ENCODE data around the gene C7orf57.
A peak's percentile ranks its signal among the peaks of the same experiment; 100 is the strongest.

The C7orf57 gene

DNA sequence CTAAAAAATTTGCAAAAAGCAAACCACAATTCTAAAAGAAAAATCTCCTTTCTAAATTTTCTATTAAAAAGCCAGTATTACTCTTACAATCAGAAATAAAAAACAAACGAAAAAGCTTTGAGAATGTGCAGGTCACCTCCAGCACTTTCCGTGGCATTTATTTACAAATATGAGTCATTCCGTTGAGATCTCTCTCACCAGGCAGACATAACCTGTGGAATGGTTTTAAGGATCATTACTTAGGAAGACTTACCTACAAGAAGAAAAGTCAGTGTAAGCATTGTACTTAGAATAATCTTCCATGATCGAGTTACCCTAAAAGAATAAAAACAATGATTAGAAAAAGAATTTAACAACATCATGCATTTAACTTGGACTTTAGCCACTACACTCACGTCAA, 9.7 kb upstream of the C7orf57 start:
- Histone ChIP-seq H3K36me3 (ENCODE audit: insufficient read depth, low read length) (no peaks in the 10 kb centered on the region), H3K9me3 (ENCODE audit: low read depth, low read length) (no peaks in the 10 kb centered on the region), H3K9ac (ENCODE audit: insufficient read length) (no peak overlapping the region), H3K27ac (no peak overlapping the region), H3K4me3 (no peak overlapping the region)
- no peak for DNase-seq (ENCODE audit: low read depth, low spot score)
- no peak for TF ChIP-seq FOXP2 (optimal IDR thresholded peaks at IDR 0.05; ENCODE audit: control extremely low read depth, extremely low read length, insufficient read depth)
- no peak for TF ChIP-seq EZH2 (IDR thresholded peaks at IDR 0.05)
- TF ChIP-seq POLR2AphosphoS5 (IDR thresholded peaks at IDR 0.05; ENCODE audit: borderline replicate concordance, low read depth, low read length), result no peak

DNA sequence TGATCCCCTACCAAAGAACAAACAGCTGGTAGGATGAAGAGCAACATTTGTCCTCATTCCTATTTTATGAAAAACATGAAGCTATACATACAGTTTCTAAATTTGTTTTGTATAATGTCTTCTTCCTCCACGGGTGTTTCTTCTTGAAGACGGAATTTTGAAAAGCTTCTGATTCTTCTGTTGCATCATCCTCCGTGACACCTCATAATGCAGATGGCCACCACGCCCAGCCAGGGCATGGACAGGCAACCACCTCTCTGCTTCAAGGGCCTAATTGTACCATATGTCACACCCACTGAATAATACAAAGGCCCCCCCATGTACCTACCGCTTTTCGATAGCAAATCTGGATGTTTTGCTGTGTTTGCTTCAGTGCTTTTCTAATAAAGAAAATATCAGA, 6.4 kb upstream of the C7orf57 start, which contains the start of gene SUN3:
Gene SUN3, minus strand, starts transcription at position 170 of the 400 bp plus-strand sequence. Its CDS starts 169 bp downstream, at position 1.
- no peak within 1 kb of the TSS for H3K4me3 ChIP-seq
- no peak within 1 kb of the TSS for H3K9ac ChIP-seq (ENCODE audit: insufficient read length)
- no peaks in the 10 kb centered on the region for H3K36me3 ChIP-seq (ENCODE audit: insufficient read depth, low read length)
- no peak within 1 kb of the TSS for H3K27ac ChIP-seq
- DNase-seq (ENCODE audit: low read depth, low spot score), result no peak
- no peak for TF ChIP-seq POLR2AphosphoS5 (IDR thresholded peaks at IDR 0.05; ENCODE audit: borderline replicate concordance, low read depth, low read length)
- TF ChIP-seq EZH2 (IDR thresholded peaks at IDR 0.05), result no peak
- no peak for TF ChIP-seq FOXP2 (optimal IDR thresholded peaks at IDR 0.05; ENCODE audit: control extremely low read depth, extremely low read length, insufficient read depth)
- no peaks in the 10 kb centered on the region for H3K9me3 ChIP-seq (ENCODE audit: low read depth, low read length)

DNA sequence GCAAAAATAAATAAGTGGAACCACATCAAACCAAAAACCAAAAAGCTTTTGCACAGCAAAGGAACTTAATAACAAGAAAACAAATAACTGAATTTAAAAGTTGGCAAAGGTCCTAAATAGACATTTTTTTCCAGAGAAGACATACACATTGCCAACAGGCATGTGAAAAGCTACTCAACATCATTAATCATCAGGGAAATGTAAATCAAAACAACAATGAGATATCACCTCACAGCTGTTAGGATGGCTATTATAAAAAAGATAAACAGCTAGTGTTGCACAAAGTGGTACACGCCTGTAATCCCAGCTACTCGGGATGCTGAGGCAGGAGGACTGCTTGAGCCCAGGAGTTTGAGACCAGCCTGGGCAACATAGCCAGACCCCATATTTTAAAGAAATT, 4.2 kb upstream of the C7orf57 start:
- no peaks in the 10 kb centered on the region for H3K9me3 ChIP-seq (ENCODE audit: low read depth, low read length)
- no peaks in the 10 kb centered on the region for H3K36me3 ChIP-seq (ENCODE audit: insufficient read depth, low read length)
- no peak overlapping the region for H3K4me3 ChIP-seq
- H3K27ac ChIP-seq, result no peak overlapping the region
- TF ChIP-seq EZH2 (IDR thresholded peaks at IDR 0.05) (no peak), POLR2AphosphoS5 (IDR thresholded peaks at IDR 0.05; ENCODE audit: borderline replicate concordance, low read depth, low read length) (no peak), FOXP2 (optimal IDR thresholded peaks at IDR 0.05; ENCODE audit: control extremely low read depth, extremely low read length, insufficient read depth) (no peak)
- no peak for DNase-seq (ENCODE audit: low read depth, low spot score)
- no peak overlapping the region for H3K9ac ChIP-seq (ENCODE audit: insufficient read length)

DNA sequence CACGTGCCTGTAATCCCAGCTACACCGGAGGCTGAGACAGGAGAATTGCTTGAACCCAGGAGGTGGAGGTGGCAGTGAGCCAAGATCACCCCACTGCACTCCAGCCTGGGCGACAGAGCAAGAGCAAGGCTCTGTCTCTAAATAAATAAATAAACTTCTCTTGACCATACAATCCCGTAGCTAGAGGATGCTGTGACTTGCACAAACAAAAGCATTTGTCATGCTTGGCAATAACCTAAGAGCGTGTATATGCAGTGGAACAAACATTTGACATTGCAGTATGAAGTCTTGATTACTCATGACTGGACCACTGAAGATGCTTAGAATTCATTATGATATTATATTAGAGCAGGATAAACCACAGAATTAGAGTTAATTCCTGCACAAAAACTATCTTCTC, 1.4 kb upstream of the C7orf57 start:
- Histone ChIP-seq H3K36me3 (ENCODE audit: insufficient read depth, low read length) (no peaks in the 10 kb centered on the region), H3K9ac (ENCODE audit: insufficient read length) (no peak overlapping the region), H3K4me3 (no peak overlapping the region), H3K9me3 (ENCODE audit: low read depth, low read length) (no peaks in the 10 kb centered on the region), H3K27ac (no peak overlapping the region)
- TF ChIP-seq POLR2AphosphoS5 (IDR thresholded peaks at IDR 0.05; ENCODE audit: borderline replicate concordance, low read depth, low read length) (no peak), EZH2 (IDR thresholded peaks at IDR 0.05) (no peak), FOXP2 (optimal IDR thresholded peaks at IDR 0.05; ENCODE audit: control extremely low read depth, extremely low read length, insufficient read depth) (no peak)
- DNase-seq (ENCODE audit: low read depth, low spot score), result no peak

DNA sequence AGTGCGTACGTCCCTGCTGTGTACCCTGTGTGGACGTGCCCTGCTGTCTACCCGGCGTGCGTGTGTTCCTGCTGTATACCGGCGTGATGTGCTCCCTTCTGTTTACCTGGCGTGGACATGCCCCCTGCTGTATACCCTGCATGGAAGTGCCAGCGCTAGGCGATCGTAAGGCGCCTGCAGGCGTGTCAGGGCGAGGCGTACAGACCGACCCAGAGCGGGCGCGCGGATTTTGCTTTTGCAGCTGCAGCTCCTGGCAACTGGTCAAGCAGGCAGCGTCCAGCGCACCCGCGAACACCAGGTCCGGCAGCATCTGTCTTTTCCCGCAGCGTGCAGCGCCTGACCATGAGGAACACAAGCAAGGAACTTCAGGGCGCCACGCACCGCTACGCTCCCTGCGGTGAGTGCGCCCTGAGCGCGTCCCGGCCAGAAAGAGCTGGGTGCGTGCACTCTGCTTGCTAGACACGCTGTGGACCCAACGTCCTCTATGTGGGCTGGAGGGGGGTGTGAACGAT, 680 bp downstream of the C7orf57 start:
- DNase-seq (ENCODE audit: low read depth, low spot score), result no peak
- H3K9ac ChIP-seq (ENCODE audit: insufficient read length), result no peak overlapping the region
- TF ChIP-seq FOXP2 (optimal IDR thresholded peaks at IDR 0.05; ENCODE audit: control extremely low read depth, extremely low read length, insufficient read depth) (no peak), POLR2AphosphoS5 (IDR thresholded peaks at IDR 0.05; ENCODE audit: borderline replicate concordance, low read depth, low read length) (no peak), EZH2 (IDR thresholded peaks at IDR 0.05) (no peak)
- no peaks in the 10 kb centered on the region for H3K9me3 ChIP-seq (ENCODE audit: low read depth, low read length)
- H3K27ac ChIP-seq, result no peak overlapping the region
- peak overlapping the region; percentile 70 for H3K4me3 ChIP-seq
- no peaks in the 10 kb centered on the region for H3K36me3 ChIP-seq (ENCODE audit: insufficient read depth, low read length)

DNA sequence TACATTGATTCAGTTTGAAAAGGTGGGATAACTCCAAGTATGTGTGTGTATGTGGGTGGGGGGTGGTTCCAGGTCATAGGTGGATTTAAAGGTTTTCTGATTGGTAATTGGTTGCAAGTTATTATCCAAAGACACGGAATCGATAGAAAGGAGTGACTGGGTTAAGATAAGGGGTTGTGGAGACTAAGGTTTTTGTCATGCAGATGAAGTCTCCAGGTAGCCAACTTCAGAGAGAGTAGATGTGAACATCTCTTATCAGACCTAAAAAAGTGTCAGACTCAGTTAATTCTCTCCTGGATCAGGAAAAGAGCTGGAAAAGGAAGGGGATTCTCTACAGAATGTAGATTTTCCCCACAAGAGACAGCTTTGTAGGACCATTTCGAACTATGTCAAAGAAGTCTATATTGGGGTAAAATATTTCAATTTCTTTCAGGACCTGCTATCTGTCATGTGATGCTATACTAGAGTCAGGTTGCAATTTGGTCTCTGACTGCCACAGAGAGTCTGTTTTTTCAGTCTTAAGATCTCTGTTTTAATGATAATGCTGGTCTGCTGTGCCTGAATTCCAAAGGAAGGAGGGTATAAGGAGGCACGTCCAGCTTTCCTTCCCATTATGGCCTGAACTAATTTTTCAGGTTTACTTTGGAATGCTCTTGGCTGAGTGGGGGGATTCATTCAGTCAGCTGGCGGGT, 3.6 kb downstream of the C7orf57 start:
- Histone ChIP-seq H3K27ac (no peak overlapping the region), H3K36me3 (ENCODE audit: insufficient read depth, low read length) (no peaks in the 10 kb centered on the region), H3K9ac (ENCODE audit: insufficient read length) (no peak overlapping the region), H3K4me3 (no peak overlapping the region), H3K9me3 (ENCODE audit: low read depth, low read length) (no peaks in the 10 kb centered on the region)
- no peak for DNase-seq (ENCODE audit: low read depth, low spot score)
- no peak for TF ChIP-seq POLR2AphosphoS5 (IDR thresholded peaks at IDR 0.05; ENCODE audit: borderline replicate concordance, low read depth, low read length)
- no peak for TF ChIP-seq EZH2 (IDR thresholded peaks at IDR 0.05)
- no peak for TF ChIP-seq FOXP2 (optimal IDR thresholded peaks at IDR 0.05; ENCODE audit: control extremely low read depth, extremely low read length, insufficient read depth)

DNA sequence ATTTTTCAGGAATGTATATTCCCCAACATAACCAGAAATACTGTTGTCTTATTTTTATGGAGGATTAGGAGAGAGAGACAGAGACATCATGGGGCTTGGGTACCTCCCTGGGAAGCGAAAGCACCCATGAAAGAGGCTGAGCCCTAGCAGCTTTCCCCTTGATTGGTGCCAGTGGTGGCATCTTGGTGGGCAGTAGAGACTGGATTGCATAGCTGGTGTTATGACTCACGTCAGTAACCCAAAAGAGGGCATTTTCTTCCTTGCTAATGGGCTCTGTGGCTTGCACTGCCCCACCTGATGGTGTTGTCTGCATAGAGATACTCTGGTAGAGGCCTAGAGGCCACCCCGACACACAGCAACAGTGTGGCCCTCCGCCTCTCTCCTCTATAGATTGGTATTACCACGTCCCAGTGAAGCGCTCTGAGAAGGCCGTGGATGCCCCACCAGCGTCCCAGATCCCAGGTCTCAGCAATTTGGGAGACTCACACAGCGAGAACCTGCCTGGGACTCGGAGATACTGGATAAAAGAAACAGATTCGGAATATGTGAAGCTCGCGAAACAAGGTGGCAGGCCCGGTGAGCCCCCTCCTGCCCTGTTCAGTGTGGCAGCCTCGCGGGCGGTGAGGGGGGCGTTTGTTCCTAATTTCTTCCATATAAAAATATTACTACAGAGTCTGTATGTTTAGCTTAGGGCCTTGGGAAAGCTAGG, 5.8 kb downstream of the C7orf57 start:
- TF ChIP-seq EZH2 (IDR thresholded peaks at IDR 0.05) (no peak), POLR2AphosphoS5 (IDR thresholded peaks at IDR 0.05; ENCODE audit: borderline replicate concordance, low read depth, low read length) (no peak), FOXP2 (optimal IDR thresholded peaks at IDR 0.05; ENCODE audit: control extremely low read depth, extremely low read length, insufficient read depth) (no peak)
- Histone ChIP-seq H3K9me3 (ENCODE audit: low read depth, low read length) (no peaks in the 10 kb centered on the region), H3K4me3 (no peak overlapping the region), H3K36me3 (ENCODE audit: insufficient read depth, low read length) (no peaks in the 10 kb centered on the region), H3K9ac (ENCODE audit: insufficient read length) (no peak overlapping the region), H3K27ac (no peak overlapping the region)
- no peak for DNase-seq (ENCODE audit: low read depth, low spot score)

DNA sequence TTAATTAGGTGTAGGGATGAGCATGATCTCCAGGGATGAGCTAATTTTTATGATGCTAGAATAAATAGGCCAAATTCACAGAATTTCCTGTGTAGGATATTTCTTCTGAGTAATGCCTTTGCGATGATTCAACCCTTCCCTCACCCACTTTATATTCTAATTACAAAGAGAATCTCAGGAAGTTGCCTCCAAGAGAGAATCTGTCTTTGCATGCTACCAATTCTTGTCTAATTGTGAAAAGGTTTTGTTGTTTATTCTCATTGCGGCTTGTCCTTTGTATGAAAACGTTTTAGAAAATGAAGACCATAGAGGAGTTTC, 6.3 kb downstream of the C7orf57 start:
- no peak overlapping the region for H3K27ac ChIP-seq
- no peak overlapping the region for H3K4me3 ChIP-seq
- no peaks in the 10 kb centered on the region for H3K36me3 ChIP-seq (ENCODE audit: insufficient read depth, low read length)
- H3K9ac ChIP-seq (ENCODE audit: insufficient read length), result no peak overlapping the region
- no peak for DNase-seq (ENCODE audit: low read depth, low spot score)
- H3K9me3 ChIP-seq (ENCODE audit: low read depth, low read length), result no peaks in the 10 kb centered on the region
- TF ChIP-seq FOXP2 (optimal IDR thresholded peaks at IDR 0.05; ENCODE audit: control extremely low read depth, extremely low read length, insufficient read depth) (no peak), EZH2 (IDR thresholded peaks at IDR 0.05) (no peak), POLR2AphosphoS5 (IDR thresholded peaks at IDR 0.05; ENCODE audit: borderline replicate concordance, low read depth, low read length) (no peak)
